GM21447 (cell line): ENCODE data around the gene DNM2.
"Not testable (repeated sequence)": the region's sequence is repeated elsewhere in the genome, so short reads cannot be mapped to it uniquely, and the experiment has no call there.

ENCODE experiments used
- ATAC-seq: cut with Tn5 transposase; IDR thresholded peaks from one replicate; pipeline ENCODE4 v1.9.1; 2021; ENCODE audit not compliant: unreplicated experiment

Gene DNM2

DNA sequence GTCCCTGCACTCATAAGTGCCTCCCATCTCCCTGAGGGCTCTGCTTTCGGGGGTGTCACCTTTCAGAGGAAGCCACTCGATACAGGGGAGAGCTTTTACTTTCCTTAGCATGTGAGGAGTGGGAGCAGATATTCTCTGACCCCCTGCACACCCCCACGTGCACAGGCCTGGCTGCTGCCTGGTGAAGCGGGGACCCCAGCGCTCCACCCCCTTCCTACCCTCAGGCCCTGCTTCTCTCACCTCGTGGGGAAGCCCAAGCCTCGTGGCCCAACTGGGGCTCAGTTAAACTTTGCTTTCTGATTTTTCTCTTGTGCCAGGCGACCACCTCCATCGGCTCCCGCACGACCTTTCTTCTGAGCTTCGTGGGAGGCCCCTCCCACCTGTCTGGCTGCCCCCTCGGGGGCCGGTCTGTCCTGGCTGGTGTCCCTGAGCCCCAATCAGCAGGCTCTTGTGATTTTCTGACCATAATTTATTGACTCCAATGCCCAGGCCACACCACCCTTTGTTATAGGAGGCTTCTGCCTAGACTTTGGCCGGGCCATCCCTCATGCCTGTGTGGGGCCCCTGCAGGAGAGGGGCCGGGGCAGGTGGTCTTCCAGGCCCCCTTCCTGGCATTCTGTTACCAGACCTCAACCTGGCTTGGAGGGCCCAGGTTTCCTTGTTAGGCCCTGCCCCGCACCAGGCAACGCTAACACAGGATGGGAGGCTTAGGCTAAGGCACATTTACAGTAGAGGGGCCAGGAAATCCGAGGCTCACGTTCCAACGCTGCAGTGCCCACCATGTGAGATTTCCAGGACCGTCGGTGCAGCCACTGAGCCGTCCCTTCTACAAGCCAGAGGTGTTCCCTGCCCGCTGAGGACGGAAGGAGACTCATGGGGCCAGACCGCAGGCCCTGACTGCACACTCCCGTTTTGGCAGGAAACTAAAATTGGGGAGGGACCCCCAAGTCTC lies 114.4 kb downstream of the DNM2 start:
- no peak for ATAC-seq

DNA sequence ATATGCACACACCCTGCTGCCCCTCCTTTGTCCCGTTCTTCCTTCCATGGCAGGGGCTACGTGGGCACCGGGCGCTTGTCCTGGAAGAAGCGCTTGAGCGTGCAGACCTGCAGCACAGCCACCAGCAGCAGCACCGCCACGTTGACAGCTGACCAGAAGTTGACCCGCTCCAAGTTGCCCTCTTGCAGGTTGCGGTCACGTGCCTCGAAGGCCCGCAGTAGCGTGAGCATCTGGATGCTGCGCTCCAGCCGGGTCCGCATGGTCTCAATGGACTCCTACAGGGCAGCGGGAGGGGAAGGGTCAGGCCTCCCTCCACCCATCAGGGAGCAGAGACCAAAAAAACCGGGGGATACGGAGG lies 115.0 kb downstream of the DNM2 start:
- ATAC-seq: no peak

DNA sequence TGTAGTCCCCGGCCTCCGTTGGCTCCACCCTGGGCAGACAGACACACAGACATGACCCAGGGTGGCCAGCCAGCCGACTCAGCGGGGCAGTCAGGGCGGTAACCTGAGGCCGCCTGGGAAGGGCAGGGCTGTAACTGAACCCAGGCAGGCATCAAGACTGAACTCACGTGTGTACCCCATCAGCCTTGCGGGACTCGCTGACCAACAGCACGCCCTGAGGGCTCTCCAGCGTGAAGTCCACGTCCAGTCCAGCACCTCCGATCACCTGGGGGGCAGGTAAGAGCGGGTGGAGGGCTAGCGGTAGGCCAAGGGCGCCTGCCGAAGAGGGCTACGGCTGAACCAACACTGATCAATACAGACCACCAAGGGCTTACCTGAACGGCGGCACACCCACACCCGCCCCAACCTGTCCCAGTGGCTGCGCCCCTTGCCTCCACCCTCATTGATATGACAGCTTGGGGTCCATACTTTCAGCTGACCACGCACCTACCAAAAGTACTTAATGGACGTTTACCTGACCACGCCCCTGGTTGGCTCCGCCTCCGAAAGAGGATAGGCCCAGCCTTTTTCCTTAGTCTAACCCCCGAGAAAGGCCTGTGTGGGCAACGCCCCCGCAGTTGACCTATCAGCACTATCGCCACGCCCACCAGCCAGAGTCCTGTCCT lies 117.3 kb downstream of the DNM2 start:
- ATAC-seq: no peak

DNA sequence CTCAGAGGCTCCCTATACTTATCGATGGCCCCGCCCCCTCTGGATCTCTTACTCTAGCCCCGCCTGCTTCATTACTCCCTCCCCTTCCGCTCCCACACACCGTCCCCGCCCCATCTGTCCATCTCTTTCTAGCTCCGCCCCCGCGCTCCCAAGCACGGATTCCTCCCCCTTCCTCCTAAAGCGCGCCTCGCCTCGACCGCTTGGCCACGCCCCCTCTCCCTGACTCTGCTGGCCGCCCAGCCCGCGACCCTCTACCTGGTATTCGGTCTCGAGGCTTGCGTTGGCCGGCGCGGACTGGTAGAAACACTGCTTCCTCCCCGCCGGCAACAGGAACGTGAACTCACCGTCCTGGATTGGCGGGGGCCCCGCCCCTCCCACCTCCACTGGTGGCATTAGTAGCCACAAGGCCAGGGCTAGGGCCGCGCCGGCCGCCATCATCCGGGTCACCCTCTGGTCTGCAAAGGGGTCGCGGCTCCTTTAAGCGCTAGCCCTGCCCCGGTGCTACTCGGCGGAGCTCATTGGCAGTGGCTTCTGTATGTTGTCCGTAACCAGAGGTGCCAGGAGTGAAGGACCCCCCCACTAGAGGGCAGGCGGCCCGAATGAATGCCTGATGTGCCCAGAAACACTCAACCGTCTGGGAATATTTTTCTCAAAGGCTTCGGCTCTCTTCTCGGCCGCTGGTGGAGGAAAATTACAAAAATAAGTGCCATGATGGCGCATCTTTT lies 118.0 kb downstream of the DNM2 start, which contains the start of gene TMED1:
Gene TMED1 (minus strand): TSS at position 459 of the 725 bp plus-strand sequence. CDS start 21 bp downstream, at position 438.
- peak; percentile 77 for ATAC-seq

DNA sequence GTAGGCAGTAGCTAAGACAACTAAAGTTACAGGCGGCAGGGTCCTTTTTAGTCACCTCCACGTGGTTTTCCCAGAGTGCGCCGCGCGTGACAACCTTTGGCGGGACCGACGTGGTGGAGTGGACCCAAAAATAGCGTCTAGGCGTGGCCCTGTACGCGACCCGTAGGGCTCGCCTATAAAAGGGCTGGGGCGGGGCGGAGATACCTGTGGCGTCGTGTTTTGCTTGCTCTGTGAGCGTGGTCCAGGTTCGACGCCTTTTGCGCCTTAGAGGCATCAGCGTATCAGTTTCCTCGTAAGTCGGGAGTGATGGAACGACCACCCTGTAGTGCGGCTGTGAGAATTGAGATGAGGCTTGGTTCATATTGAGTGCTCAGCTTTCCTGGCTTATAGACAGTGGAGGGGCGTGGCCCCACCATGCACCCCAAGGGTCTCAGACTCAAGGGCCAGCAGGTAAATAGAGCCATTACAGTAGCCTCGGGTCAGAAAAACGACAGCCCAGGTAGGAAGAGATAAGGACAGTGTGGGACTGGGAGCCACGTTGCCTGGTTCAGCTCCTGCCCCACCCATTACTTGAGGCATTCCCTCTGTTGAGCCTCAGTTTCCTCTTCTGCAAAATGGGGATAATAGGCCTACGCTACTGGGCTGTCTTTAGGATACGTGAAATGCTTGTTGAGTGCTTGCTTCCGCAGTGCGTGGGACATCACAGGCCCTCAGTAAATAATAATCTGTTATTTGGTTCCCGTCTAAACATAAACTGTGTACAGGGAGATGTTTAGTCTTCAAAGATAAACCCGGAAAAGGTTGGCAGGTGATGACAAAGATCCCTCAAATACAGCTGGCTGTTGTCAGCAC lies 118.8 kb downstream of the DNM2 start:
- peak; percentile 17 for ATAC-seq

DNA sequence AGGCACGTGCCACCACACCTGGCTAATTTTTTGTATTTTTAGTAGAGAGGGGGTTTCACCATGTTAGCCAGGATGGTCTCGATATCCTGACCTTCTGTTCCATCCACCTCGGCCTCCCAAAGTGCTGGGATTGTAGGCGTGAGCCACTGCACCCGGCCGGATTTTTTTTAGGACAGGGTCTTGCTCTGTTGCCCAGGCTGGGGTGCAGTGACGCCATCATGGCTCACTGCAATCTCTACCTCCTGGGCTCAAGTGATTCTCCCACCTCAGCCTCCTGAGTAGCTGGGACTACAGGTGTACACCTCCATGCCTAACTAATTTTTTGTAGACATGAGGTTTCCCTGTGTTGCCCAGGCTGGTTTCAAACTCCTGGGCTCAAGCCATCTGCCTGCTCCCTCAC lies 119.8 kb downstream of the DNM2 start:
- not testable (repeated sequence) for ATAC-seq

DNA sequence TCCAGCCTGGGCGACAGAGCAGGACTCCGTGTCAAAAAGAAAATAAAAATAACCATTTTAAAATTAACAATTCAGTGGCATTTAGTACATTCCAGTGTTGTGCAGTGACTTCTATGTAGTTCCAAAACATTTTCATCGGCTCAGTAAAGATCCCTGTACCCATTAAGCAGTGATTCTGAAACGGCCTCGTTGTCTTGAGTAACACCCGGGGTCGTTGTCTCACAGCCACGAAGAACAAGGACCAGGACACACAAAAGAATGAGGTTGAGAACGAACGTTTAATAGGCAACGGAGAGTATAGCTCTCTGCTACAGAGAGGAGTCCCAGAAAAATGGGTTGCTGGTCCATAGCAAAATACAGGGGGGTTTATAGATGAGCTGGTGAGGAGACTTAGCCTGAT lies 120.5 kb downstream of the DNM2 start:
- no peak for ATAC-seq

DNA sequence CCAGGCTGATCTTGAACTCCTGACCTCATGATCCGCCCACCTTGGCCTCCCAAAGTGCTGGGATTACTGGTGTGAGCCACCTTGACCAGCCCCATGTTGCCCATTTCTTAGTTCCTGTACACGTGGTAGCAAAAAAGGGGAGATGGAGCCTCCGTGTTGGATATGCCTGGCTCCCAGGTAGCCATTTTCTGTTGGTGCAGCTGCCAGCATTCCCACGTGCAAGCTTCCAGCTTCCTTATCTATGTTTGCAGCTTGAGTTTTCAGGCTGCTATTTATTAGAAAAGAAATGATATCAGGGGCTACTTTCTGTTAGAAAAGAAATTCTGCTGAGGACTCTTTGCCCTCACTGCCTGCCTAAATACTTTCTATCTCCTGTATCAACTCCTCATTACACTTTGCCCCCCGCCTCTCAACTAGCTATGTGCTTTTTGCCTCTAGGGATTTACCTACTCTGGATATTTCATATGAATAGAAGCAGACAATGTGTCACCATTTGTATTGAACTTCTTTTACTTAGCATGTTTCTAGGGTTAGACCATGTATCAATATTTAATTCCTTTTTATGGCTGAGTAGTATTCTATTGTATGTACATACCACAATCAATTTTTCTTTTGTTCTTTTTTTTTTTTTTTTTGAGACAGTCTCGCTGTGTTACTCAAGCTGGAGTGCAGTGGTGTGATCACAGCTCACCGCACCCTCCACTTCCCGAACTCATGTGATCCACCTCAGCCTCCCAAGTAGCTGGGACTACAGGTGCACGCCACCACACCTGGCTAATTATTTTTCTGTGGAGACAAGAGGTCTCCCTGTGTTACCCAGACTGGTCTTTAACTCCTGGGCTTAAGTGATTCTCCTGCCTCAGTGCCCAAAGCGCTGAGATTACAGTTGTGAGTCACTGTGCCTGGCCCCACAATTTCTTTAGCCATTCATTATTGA lies 121.5 kb downstream of the DNM2 start:
- ATAC-seq: no peak

DNA sequence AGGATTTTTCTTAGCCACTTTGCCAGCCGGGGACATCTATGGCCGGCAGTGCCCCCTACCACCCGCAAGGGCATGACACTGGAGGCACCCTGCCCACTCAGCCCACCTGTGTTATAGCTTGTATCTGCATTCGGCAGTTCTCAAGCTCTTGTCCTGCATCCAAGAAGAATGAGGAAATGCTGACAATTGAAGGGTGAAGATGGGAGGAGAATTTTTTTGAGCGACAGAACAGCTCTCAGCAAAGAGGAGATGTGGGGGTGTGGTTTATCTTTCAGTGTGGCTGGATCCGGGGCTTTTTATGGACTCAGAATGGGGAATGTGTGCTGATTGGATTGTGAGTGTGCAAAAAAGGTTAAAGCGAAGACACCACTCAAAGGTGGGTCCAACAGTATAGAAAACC lies 124.9 kb downstream of the DNM2 start:
- ATAC-seq: no peak

DNA sequence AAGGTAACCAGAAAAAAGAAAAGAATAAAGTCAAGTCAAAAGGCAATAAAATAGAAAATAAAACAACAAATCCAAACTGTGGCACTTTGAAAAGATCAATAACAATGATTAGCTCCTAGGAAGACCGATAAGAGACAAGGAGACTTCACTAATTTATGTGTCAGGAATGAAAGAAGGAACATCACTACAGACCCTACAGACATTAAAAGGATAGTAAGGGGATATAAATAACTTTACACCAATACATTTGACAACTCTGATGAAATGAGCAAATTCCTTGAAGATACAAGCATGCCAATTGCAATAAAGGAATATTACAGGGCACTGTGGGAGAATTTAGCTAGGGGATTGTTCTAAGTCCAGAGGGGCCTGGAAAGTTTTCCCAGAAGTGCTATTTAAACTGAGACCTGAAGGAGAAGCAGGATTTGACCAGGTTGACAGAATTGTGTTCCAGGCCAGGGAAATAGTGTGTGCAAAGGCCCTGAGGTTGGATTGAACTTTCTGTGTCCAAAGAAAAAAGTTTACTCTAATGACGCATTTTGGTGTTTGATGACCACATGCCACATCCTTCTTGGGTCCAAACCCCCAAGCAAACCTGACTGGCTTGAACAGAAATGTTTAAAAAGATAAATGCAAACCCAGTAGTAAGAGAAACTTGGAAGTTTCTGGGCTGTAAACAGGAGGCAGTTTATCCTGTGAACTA lies 128.8 kb downstream of the DNM2 start:
- no peak for ATAC-seq

DNA sequence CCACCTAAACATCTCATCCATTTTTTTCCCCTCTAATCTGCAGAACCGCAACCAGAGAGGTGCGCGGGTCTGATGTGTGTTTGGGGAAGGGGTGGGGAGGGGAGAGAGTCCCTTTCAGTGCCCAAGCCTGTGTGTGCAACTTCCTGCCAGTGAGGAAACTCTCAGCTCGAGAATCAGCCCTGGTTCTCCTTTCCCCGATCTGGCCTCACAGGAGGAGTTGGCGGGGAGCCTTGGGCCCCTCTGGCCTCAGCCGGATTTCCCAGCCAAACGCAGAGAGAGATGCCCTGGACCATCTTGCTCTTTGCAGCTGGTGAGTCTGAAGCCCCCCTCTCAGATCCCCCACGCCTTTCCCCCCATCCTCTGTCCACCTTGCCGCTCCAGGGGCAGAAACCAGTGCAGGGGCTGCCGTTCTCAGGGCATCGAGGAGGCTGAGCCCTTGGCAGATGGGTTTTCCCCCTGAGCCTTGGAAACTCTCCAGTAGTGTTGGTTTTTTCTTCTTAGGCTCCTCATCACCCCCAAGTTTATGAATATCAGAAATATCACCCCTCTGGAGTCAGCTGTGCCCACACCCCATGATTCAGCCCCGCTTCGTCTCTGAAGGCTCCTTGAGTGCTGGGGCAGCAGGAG lies 130.5 kb downstream of the DNM2 start, which contains the start of gene C19orf38:
Gene C19orf38 (plus strand): TSS at position 186 of the 627 bp plus-strand sequence. CDS start 94 bp downstream, at position 280.
- no peak for ATAC-seq

DNA sequence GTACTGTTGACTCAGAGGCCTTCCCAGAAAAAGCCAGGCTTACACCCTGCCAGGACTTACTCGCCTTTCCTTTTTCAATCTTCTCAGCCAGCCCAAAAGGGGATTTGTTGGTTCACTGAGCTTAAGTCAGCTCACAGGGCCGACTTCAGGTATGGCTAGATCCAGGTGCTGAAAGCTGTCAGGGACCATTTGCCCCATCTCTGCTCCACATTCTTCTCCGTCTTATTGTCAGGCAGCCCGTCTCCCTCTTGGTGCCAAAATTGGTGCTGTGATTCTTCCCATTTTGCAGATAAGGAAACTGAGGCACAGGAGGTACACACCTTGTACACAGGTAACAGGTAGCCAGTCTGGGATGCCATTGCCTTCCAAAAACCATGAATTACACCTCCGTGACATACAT lies 132.8 kb downstream of the DNM2 start:
- no peak for ATAC-seq

DNA sequence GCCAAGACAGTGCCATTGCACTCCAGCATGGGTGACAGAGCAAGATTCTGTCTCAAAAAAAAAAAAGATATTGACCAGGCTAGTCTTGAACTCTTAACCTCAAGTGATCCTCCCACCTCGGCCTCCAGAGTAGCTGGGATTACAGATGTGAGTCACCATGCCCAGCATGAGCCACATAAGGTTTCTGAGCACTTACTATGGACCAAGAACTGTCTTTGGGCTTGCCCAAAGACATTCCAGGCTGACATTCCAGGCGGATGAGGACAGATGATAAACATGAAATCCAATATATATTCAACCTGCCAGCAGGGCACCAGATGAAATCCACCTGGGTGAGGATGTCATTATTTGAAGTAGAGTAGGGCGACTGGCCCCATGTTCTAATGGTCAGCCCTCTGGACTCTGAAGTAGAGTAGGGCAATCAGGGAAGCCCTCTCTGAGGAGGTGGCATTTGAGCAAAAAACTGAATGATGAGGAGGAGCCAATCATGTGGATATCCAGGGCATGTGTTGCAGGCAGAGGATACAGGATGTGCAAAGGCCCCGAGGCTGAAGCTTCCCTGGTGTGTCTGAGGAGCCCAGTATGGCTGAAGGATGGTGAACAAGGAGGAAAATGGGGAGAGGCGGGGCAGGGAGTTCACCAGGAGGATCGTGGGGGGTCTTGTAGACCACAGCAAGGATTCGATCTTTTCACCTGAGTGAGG lies 134.4 kb downstream of the DNM2 start:
- ATAC-seq: no peak

DNA sequence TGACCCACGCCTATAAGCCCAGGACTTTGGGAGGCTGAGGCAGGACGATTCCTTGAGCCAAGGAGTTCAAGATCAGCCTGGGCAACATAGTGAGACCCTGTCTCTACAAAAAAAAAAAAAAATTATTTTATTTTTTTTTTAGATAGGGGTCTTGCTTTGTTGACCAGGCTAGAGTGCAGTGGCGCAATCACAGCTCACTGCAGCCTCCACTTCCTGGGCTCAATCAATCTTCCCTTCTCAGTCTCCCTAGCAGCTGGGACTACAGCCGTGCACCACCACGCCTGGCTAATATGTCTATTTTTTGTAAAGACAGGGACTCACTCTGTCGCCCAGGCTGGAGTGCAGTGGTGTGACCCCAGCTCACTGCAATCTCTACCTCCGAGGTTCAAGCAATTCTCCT lies 135.1 kb downstream of the DNM2 start:
- no peak for ATAC-seq

DNA sequence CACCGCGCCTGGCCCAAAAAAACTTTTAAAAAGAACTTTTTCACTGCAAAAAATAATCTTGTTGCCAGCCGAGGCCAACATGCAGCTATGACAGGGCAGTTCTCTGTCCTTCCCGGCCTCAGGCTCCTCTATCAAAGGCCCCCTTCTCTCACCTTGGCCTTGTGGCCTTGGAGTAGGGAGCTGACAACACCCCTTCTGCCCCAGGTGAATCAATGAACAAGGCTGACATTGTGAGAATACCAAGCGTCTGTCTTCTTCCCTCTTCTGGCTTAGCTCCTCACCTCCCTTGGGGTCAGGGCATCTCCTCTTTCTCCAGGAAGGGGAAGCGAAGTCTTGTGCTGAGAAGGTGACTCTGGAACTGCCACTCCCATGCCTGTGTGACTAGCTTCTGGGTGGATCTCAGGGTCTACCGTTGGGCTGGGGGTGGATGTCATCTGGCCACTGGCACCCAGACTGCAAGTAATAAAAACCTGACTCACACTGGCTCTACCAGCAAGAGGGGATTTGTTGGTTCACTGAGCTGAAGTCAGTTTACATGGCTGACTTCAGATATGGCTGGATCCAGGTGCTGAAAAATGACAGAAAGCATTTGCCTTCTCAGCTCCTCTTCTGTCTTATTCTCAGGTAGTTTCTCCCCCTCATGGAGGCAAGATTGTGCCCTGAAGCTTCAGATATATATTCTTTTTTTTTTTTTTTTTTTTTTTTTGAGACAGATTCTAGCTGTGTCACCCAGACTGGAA lies 136.6 kb downstream of the DNM2 start:
- ATAC-seq: no peak

DNA sequence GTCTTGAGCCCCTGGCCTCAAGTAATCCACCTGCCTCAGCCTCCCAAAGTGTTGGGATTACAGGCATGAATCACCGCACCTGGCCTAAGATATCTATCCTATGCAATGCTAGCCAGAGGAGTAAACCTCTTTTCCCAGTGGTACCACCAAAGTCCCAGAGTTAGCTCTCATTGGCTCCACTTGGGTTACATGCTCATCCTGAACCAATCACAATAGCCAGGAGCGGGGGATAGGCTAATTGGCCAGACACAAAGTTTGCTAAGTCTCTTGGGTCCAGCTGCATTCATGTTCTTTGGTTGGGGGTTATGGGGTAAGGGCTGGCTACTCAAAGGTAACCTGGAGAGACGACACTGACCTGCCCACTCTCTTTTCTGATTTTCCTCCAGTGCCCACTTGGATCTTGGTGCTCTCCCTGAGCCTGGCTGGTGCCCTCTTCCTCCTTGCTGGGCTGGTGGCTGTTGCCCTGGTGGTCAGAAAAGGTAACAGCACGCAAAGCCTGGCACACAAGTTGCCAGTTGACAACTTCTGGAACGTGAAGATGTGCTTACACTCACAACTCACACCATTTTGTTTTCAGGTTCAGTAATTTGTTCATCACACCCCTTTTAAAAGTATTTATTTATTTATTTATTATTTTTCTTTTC lies 138.1 kb downstream of the DNM2 start:
- ATAC-seq: no peak

DNA sequence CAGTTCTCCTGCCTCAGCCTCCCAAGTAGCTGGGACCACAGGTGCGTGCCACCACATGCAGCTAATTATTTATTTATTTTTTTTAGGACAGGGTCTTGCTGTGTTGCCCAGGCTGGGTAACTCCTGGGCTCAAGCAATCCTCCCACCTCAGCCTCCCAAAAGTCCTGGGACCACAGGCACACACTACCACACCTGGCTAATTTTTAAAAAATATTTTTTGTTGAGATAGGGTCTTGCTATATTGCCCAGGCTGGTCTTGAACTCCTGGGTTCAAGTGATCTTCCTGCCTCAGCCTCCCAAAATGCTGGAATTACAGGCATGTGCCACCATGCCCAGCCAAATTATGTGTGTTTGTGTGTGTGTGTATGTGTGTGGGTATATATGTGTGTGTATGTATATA lies 139.0 kb downstream of the DNM2 start:
- not testable (repeated sequence) for ATAC-seq
